HFF-Myc (cell line): ENCODE measurements around the gene AKAP3.

Experiments used
- DNase-seq: peaks from one replicate; pipeline ENCODE4 v3.0.0-alpha.2; 2011; ENCODE audit warnings: low read depth; ENCODE audit errors: extremely low read depth
- H3K4me3 ChIP-seq: replicated peaks from 2 replicates; pipeline ENCODE4 v1.5.1; 2011; ENCODE audit warnings: low read depth, mild to moderate bottlenecking, control low read depth, low read length
- TF ChIP-seq, protein P1 (sequence below): IDR thresholded peaks from 2 replicates; pipeline ENCODE4 v1.5.1; 2012; ENCODE audit warnings: mild to moderate bottlenecking, low read depth, low read length, control low read depth; ENCODE audit errors: missing control alignments

AKAP3 gene

DNA sequence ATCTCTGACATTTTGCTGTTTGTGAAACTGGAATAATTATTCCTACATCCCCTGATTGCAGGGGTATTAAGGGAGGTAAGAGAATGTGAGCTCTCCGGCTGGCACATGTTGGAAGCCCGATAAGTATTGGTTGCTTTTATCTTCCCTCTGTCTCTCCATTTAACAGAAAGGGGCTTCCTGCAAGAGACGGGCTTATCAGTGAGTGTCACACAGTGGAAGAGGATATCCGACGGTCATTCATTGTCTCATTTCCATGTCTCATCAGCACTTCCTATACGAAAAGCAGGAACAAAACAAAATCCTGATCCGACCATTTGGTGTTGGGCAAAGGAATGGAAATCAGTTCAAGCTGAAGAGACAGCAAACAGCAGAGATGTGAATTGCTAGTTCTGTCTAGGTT is 76.2 kb downstream of the AKAP3 start:
- TF ChIP-seq, protein P1, sequence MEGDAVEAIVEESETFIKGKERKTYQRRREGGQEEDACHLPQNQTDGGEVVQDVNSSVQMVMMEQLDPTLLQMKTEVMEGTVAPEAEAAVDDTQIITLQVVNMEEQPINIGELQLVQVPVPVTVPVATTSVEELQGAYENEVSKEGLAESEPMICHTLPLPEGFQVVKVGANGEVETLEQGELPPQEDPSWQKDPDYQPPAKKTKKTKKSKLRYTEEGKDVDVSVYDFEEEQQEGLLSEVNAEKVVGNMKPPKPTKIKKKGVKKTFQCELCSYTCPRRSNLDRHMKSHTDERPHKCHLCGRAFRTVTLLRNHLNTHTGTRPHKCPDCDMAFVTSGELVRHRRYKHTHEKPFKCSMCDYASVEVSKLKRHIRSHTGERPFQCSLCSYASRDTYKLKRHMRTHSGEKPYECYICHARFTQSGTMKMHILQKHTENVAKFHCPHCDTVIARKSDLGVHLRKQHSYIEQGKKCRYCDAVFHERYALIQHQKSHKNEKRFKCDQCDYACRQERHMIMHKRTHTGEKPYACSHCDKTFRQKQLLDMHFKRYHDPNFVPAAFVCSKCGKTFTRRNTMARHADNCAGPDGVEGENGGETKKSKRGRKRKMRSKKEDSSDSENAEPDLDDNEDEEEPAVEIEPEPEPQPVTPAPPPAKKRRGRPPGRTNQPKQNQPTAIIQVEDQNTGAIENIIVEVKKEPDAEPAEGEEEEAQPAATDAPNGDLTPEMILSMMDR = no peak

DNA sequence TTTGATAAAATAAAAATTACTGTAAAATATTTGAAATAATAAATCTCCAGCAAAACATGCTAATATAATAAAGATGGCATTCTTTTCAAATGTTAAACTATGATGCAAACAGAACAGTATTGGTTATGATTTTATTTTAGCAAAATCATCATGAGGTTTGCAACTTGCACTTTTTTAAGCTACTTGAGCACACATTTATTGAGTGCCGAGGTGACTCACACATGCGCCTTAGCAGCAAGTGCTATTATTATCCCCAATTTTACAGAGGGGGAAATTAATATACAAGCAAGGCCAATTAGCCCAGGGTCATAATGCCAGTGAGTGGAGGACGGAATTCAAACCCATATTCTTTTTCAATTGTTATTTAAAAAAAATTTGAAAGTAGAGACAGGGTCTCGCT is 79.6 kb downstream of the AKAP3 start:
- DNase-seq = no peak
- TF ChIP-seq, protein P1 = no peak
- no peak overlapping the region for H3K4me3 ChIP-seq

More for the DNA sequence above, 76.2 kb downstream of the AKAP3 start:
- no peak overlapping the region for H3K4me3 ChIP-seq
- no peak for DNase-seq

DNA sequence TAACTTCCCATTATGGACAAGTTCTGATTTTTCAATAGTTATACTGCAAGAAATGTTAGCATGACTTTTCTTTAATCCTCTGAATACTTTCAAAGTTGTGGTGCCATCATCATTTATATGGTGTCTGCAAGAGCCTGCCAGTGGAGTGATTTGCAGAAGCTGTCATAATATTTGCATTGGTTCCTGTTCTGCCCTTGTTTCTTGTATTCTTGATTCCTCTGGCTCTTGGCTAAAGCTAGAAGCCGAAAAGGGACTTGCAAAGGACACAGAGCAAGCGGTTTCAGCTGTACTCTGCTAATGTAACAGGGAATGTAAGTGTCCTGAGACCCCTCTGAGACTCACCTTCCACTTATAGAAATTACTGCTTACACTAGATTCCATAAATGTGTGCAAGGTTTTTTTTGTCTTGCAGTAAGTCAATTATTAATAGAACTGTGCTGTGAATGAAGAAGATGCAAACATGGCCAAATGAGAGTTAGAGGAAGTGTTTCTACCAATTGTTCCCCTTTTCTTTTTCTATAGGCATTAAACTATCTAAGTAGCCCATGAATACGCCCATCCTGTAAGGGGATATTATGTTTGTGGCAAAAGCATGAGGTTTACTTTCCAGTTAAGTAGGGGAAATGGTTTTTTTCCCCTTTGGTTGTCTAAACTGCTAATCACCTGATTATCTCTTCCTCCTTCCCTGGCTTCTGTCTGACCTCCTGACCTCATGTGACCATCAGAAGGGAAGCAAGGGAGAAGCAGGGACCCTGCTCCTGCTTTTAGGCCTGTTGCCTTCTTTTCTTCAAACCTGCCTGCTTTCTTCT is 81.6 kb downstream of the AKAP3 start:
- DNase-seq = no peak
- H3K4me3 ChIP-seq = no peak overlapping the region
- TF ChIP-seq, protein P1 = no peak

DNA sequence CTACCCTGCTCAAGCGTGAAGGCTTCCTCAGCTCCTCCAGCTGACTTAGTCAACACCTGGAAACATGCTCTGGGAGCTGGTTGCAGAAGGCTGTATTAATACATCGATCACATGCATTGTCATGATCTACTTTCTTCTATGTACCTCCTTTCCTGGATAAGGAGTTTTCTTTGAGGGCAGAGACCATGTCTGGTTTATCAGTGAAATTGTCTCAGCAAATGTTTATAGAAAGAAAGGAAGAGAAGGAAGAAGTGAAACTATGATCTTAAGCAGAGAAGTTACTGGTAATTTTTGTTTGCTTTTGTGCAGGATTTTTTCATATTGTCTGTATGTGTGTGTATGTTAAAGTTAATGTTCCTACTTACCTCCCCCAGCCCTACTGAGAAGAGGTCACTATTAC is 82.4 kb downstream of the AKAP3 start:
- H3K4me3 ChIP-seq = no peak overlapping the region
- TF ChIP-seq, protein P1 = no peak
- no peak for DNase-seq
